HUES64 (cell line): ENCODE measurements around the gene AOX1.
"Not testable (repeated sequence)": the region's sequence is repeated elsewhere in the genome, so short reads cannot be mapped to it uniquely, and the experiment has no call there.

ENCODE experiments used
- H3K27ac ChIP-seq: 2 replicates; pipeline ENCODE4 v1.7.0; 2013; ENCODE audit warnings: low read depth, low read length, inconsistent platforms
- H3K27me3 ChIP-seq: 2 replicates; pipeline ENCODE4 v1.6.1; 2013; ENCODE audit warnings: mild to moderate bottlenecking, low read length; ENCODE audit not compliant: insufficient read depth
- H3K36me3 ChIP-seq: 2 replicates; pipeline ENCODE4 v1.6.1; 2013; ENCODE audit warnings: mild to moderate bottlenecking, low read length; ENCODE audit not compliant: insufficient read depth
- H3K4me1 ChIP-seq: 2 replicates; pipeline ENCODE4 v1.6.1; 2013; ENCODE audit warnings: mild to moderate bottlenecking, low read length, moderate library complexity; ENCODE audit not compliant: insufficient read depth
- H3K4me3 ChIP-seq: 2 replicates; pipeline ENCODE4 v1.5.1; 2013; ENCODE audit warnings: mild to moderate bottlenecking, low read length, moderate library complexity
- H3K9ac ChIP-seq: 2 replicates; pipeline ENCODE4 v1.6.1; 2013; ENCODE audit warnings: mild to moderate bottlenecking, low read depth, low read length
- H3K9me3 ChIP-seq: 2 replicates; pipeline ENCODE4 v1.6.1; 2013; ENCODE audit warnings: low read depth, low read length; ENCODE audit not compliant: insufficient read depth
- WGBS: fragments of 150-250, 120-280 bp; methylation state at CpG from one replicate; pipeline ENCODE4 v1.1.7; 2013; ENCODE audit warnings: missing lambda C conversion rate; 5-methylcytosine and 5-hydroxymethylcytosine counted together

Gene AOX1

GRCh38 chr2:200703127-200703925, 117.5 kb downstream of the AOX1 start:
- 75% methylated on average over 5 of the region's 6 CpGs for WGBS
- H3K4me1 ChIP-seq = peaks cover 13% of the 10 kb centered on the region
- no peaks in the 10 kb centered on the region for H3K9me3 ChIP-seq
- H3K4me3 ChIP-seq = no peak overlapping the region
- H3K27me3 ChIP-seq = no peaks in the 10 kb centered on the region
- H3K27ac ChIP-seq = no peak overlapping the region
- H3K36me3 ChIP-seq = no peaks in the 10 kb centered on the region
- no peak overlapping the region for H3K9ac ChIP-seq

- Histone ChIP-seq H3K9me3 (no peaks in the 10 kb centered on the region), H3K4me1 (peaks cover 10% of the 10 kb centered on the region), H3K27me3 (no peaks in the 10 kb centered on the region), H3K27ac (no peak overlapping the region), H3K36me3 (no peaks in the 10 kb centered on the region), H3K4me3 (no peak overlapping the region), H3K9ac (no peak overlapping the region)
- WGBS = 69% methylated on average over 4 of the region's 4 CpGs
Measured at GRCh38 chr2:200703926-200704637, 118.3 kb downstream of the AOX1 start.

GRCh38 chr2:200705305-200706041, 119.7 kb downstream of the AOX1 start:
- H3K9me3 ChIP-seq = no peaks in the 10 kb centered on the region
- no peak overlapping the region for H3K9ac ChIP-seq
- no peaks in the 10 kb centered on the region for H3K27me3 ChIP-seq
- H3K4me3 ChIP-seq = no peak overlapping the region
- no peak overlapping the region for H3K27ac ChIP-seq
- H3K36me3 ChIP-seq = no peaks in the 10 kb centered on the region
- 74% methylated on average over 3 of the region's 3 CpGs for WGBS
- H3K4me1 ChIP-seq = peaks cover 10% of the 10 kb centered on the region

- Histone ChIP-seq H3K27me3 (no peaks in the 10 kb centered on the region), H3K9me3 (no peaks in the 10 kb centered on the region), H3K4me1 (peaks cover 6% of the 10 kb centered on the region), H3K27ac (no peak overlapping the region), H3K4me3 (no peak overlapping the region), H3K9ac (no peak overlapping the region), H3K36me3 (no peaks in the 10 kb centered on the region)
- WGBS = no CpG with 5 or more reads among the region's 1 CpG
Measured at GRCh38 chr2:200708943-200709342, 123.1 kb downstream of the AOX1 start.

- no peaks in the 10 kb centered on the region for H3K9me3 ChIP-seq
- H3K9ac ChIP-seq = peak overlapping the region; percentile 34; the same call in 1 of the 2 replicates
- peaks cover 4% of the 10 kb centered on the region; the same call in 1 of the 2 replicates for H3K4me1 ChIP-seq
- H3K4me3 ChIP-seq = peak overlapping the region; percentile 47
- 15% methylated on average over 16 of the region's 17 CpGs for whole genome bisulfite sequencing
- H3K36me3 ChIP-seq = no peaks in the 10 kb centered on the region
- no peak overlapping the region for H3K27ac ChIP-seq
- H3K27me3 ChIP-seq = no peaks in the 10 kb centered on the region
Measured at GRCh38 chr2:200713003-200713703, 127.3 kb downstream of the AOX1 start.

GRCh38 chr2:200713704-200714064, 127.9 kb downstream of the AOX1 start:
- no peak overlapping the region for H3K27ac ChIP-seq
- H3K9me3 ChIP-seq = no peaks in the 10 kb centered on the region
- no peaks in the 10 kb centered on the region for H3K36me3 ChIP-seq
- WGBS = 88% methylated on average over 4 of the region's 4 CpGs
- H3K27me3 ChIP-seq = no peaks in the 10 kb centered on the region
- H3K4me3 ChIP-seq = no peak overlapping the region
- H3K9ac ChIP-seq = 0 out of 2 replicates have a peak overlapping the region, but pooled peaks have one; percentile 34
- H3K4me1 ChIP-seq = peaks cover 4% of the 10 kb centered on the region; the same call in 1 of the 2 replicates

GRCh38 chr2:200715014-200715413, 129.2 kb downstream of the AOX1 start:
- no CpG with 5 or more reads among the region's 3 CpGs for WGBS

GRCh38 chr2:200716386-200716785, 130.6 kb downstream of the AOX1 start:
- Histone ChIP-seq H3K36me3 (no peaks in the 10 kb centered on the region), H3K4me3 (no peak overlapping the region), H3K9ac (no peak overlapping the region), H3K9me3 (no peaks in the 10 kb centered on the region), H3K27me3 (no peaks in the 10 kb centered on the region), H3K27ac (no peak overlapping the region), H3K4me1 (peaks cover 4% of the 10 kb centered on the region; the same call in 1 of the 2 replicates)
- WGBS = no CpG with 5 or more reads among the region's 1 CpG

More at GRCh38 chr2:200715014-200715413, 129.2 kb downstream of the AOX1 start:
- not testable (repeated sequence) for H3K36me3 ChIP-seq, H3K27me3 ChIP-seq, H3K4me3 ChIP-seq, H3K9me3 ChIP-seq, H3K4me1 ChIP-seq, H3K9ac ChIP-seq, H3K27ac ChIP-seq
